Effector memory CD4-positive, alpha-beta T cell (primary cell): Measurements from ENCODE around the gene MYPN.
"Not testable (repeated sequence)": the region's sequence is repeated elsewhere in the genome, so short reads cannot be mapped to it uniquely, and the experiment has no call there.

ENCODE experiments used
- DNase-seq, 3 donors: peaks; one replicate each; pipeline ENCODE4 v3.0.0-alpha.2; 2020
- H3K27ac ChIP-seq: 2 replicates; pipeline ENCODE4 v1.7.0; 2013; ENCODE audit warnings: mild to moderate bottlenecking, low read length, moderate library complexity; ENCODE audit not compliant: insufficient read depth, poor library complexity, severe bottlenecking
- H3K27me3 ChIP-seq: replicated peaks from 2 replicates; pipeline ENCODE4 v1.7.0; 2013; ENCODE audit warnings: mild to moderate bottlenecking, low read length; ENCODE audit not compliant: insufficient read depth, control insufficient read depth, poor library complexity, severe bottlenecking
- H3K36me3 ChIP-seq: 2 replicates; pipeline ENCODE4 v1.7.0; 2013; ENCODE audit warnings: mild to moderate bottlenecking, low read length, moderate library complexity; ENCODE audit not compliant: control insufficient read depth, insufficient read depth
- H3K4me1 ChIP-seq: 2 replicates; pipeline ENCODE4 v1.7.0; 2013; ENCODE audit warnings: low read length, mild to moderate bottlenecking; ENCODE audit not compliant: control insufficient read depth, insufficient read depth, poor library complexity, severe bottlenecking
- H3K4me3 ChIP-seq: 2 replicates; pipeline ENCODE4 v1.7.0; 2013; ENCODE audit warnings: low read length, low read depth, mild to moderate bottlenecking; ENCODE audit not compliant: insufficient read depth, poor library complexity, severe bottlenecking
- H3K9me3 ChIP-seq: 2 replicates; pipeline ENCODE4 v1.7.0; 2013; ENCODE audit warnings: mild to moderate bottlenecking, low read length, moderate library complexity; ENCODE audit not compliant: control insufficient read depth

The MYPN gene

GRCh38 chr10:68233046-68233445 lies 123.8 kb downstream of the MYPN start:
- H3K4me3 ChIP-seq: no peak overlapping the region
- H3K9me3 ChIP-seq: no peaks in the 10 kb centered on the region
- peaks cover 7% of the 10 kb centered on the region for H3K27me3 ChIP-seq
- no peak overlapping the region for H3K27ac ChIP-seq
- H3K4me1 ChIP-seq: peaks cover 4% of the 10 kb centered on the region
- no peaks in the 10 kb centered on the region for H3K36me3 ChIP-seq
- no peak for DNase-seq

GRCh38 chr10:68235111-68235510 lies 125.8 kb downstream of the MYPN start:
- no peak for DNase-seq

GRCh38 chr10:68235581-68235980 lies 126.3 kb downstream of the MYPN start:
- H3K27me3 ChIP-seq: peaks cover 7% of the 10 kb centered on the region
- no peak overlapping the region for H3K27ac ChIP-seq
- H3K4me1 ChIP-seq: peaks cover 4% of the 10 kb centered on the region
- no peaks in the 10 kb centered on the region for H3K36me3 ChIP-seq
- no peak overlapping the region for H3K4me3 ChIP-seq
- DNase-seq: no peak
- H3K9me3 ChIP-seq: no peaks in the 10 kb centered on the region

More at GRCh38 chr10:68235111-68235510, 125.8 kb downstream of the MYPN start:
- Histone ChIP-seq H3K4me3 (no peak overlapping the region), H3K36me3 (no peaks in the 10 kb centered on the region), H3K27ac (no peak overlapping the region), H3K4me1 (peaks cover 4% of the 10 kb centered on the region), H3K27me3 (peaks cover 7% of the 10 kb centered on the region), H3K9me3 (no peaks in the 10 kb centered on the region)

GRCh38 chr10:68237173-68237572 lies 127.9 kb downstream of the MYPN start:
- H3K9me3 ChIP-seq: no peaks in the 10 kb centered on the region
- H3K4me1 ChIP-seq: no peaks in the 10 kb centered on the region
- no peak for DNase-seq
- no peak overlapping the region for H3K27ac ChIP-seq
- peaks cover 2% of the 10 kb centered on the region for H3K27me3 ChIP-seq
- no peaks in the 10 kb centered on the region for H3K36me3 ChIP-seq
- H3K4me3 ChIP-seq: no peak overlapping the region

- H3K4me3 ChIP-seq: no peak overlapping the region
- no peak for DNase-seq
- H3K4me1 ChIP-seq: no peaks in the 10 kb centered on the region
- no peaks in the 10 kb centered on the region for H3K27me3 ChIP-seq
- H3K9me3 ChIP-seq: no peaks in the 10 kb centered on the region
- H3K36me3 ChIP-seq: no peaks in the 10 kb centered on the region
- no peak overlapping the region for H3K27ac ChIP-seq
Measured at GRCh38 chr10:68238371-68238770, 129.1 kb downstream of the MYPN start.

- no peaks in the 10 kb centered on the region for H3K4me1 ChIP-seq
- no peak overlapping the region for H3K4me3 ChIP-seq
- no peaks in the 10 kb centered on the region for H3K27me3 ChIP-seq
- H3K36me3 ChIP-seq: no peaks in the 10 kb centered on the region
- no peak for DNase-seq
- no peak overlapping the region for H3K27ac ChIP-seq
- H3K9me3 ChIP-seq: no peaks in the 10 kb centered on the region
Measured at GRCh38 chr10:68239069-68239468, 129.8 kb downstream of the MYPN start.

- Histone ChIP-seq H3K27ac (no peak overlapping the region), H3K9me3 (no peaks in the 10 kb centered on the region), H3K36me3 (no peaks in the 10 kb centered on the region), H3K4me3 (no peak overlapping the region), H3K4me1 (no peaks in the 10 kb centered on the region), H3K27me3 (no peaks in the 10 kb centered on the region)
- no peak for DNase-seq
Measured at GRCh38 chr10:68239596-68240150, 130.4 kb downstream of the MYPN start.

- no peak for DNase-seq
- Histone ChIP-seq H3K36me3 (no peaks in the 10 kb centered on the region), H3K27ac (no peak overlapping the region), H3K9me3 (no peaks in the 10 kb centered on the region), H3K27me3 (no peaks in the 10 kb centered on the region), H3K4me1 (no peaks in the 10 kb centered on the region), H3K4me3 (no peak overlapping the region)
Measured at GRCh38 chr10:68242051-68242450, 132.8 kb downstream of the MYPN start.

GRCh38 chr10:68246397-68246796 lies 137.1 kb downstream of the MYPN start:
- not testable (repeated sequence) for H3K9me3 ChIP-seq, H3K27me3 ChIP-seq, H3K4me3 ChIP-seq, H3K27ac ChIP-seq, H3K4me1 ChIP-seq, H3K36me3 ChIP-seq, DNase-seq

GRCh38 chr10:68247931-68248330 lies 138.6 kb downstream of the MYPN start:
- Histone ChIP-seq H3K4me3 (no peak overlapping the region), H3K4me1 (no peaks in the 10 kb centered on the region), H3K9me3 (no peaks in the 10 kb centered on the region), H3K27ac (no peak overlapping the region), H3K27me3 (no peaks in the 10 kb centered on the region), H3K36me3 (no peaks in the 10 kb centered on the region)
- no peak for DNase-seq
